ENCODE data around the gene CLCA2.
A peak's percentile ranks its signal among the peaks of the same experiment; 100 is the strongest.

The CLCA2 gene

GRCh38 chr1:86429122-86429725 is 5.3 kb downstream of the CLCA2 start:
- H3K4me3 ChIP-seq (ENCODE audit: low read length), result no peak overlapping the region
- DNase-seq (ENCODE audit: low read depth), result no peak
- TF ChIP-seq CTCF (conservative IDR thresholded peaks at IDR 0.05; ENCODE audit: low read depth, low read length), result no peak

DNA sequence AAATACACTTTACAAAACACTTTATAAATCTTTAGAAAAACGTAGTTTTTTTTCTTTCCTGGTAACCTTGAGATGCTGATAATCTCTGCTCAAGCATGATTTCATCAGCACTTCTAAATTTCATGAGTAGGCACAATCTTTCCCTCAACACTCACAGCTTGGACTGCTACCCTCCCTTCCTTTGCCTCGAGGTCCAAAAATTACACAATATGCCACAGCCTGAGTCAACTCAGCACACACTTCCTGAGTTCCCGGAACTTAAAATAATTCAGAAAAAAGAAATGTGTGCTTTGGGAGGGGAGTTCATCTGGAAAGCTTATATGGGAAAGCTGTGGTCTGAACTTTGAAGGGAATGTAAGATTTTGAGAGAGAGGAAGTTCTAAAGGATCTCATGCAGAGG is 5.9 kb downstream of the CLCA2 start:
- peak; percentile 75 for DNase-seq (ENCODE audit: low read depth)

GRCh38 chr1:86430376-86430775 is 6.4 kb downstream of the CLCA2 start:
- no peak for DNase-seq (ENCODE audit: low read depth)
- no peak for TF ChIP-seq CTCF (conservative IDR thresholded peaks at IDR 0.05; ENCODE audit: low read depth, low read length)
- H3K4me3 ChIP-seq (ENCODE audit: low read length), result no peak overlapping the region

More for the DNA sequence above, 5.9 kb downstream of the CLCA2 start:
- TF ChIP-seq CTCF (conservative IDR thresholded peaks at IDR 0.05; ENCODE audit: low read depth, low read length), result no peak
- H3K4me3 ChIP-seq (ENCODE audit: low read length), result no peak overlapping the region

- no peak for DNase-seq (ENCODE audit: low read depth)
- no peak for TF ChIP-seq CTCF (conservative IDR thresholded peaks at IDR 0.05; ENCODE audit: low read depth, low read length)
- no peak overlapping the region for H3K4me3 ChIP-seq (ENCODE audit: low read length)
These were observed 10.1 kb downstream of the CLCA2 start for GRCh38 chr1:86434059-86434458.

- no peak overlapping the region for H3K4me3 ChIP-seq (ENCODE audit: low read length)
- no peak for DNase-seq (ENCODE audit: low read depth)
- TF ChIP-seq CTCF (conservative IDR thresholded peaks at IDR 0.05; ENCODE audit: low read depth, low read length), result no peak
These were observed 11.4 kb downstream of the CLCA2 start for GRCh38 chr1:86435327-86435726.

GRCh38 chr1:86436041-86436440 is 12.1 kb downstream of the CLCA2 start:
- TF ChIP-seq CTCF (conservative IDR thresholded peaks at IDR 0.05; ENCODE audit: low read depth, low read length), result no peak
- no peak overlapping the region for H3K4me3 ChIP-seq (ENCODE audit: low read length)
- no peak for DNase-seq (ENCODE audit: low read depth)

- no peak for DNase-seq (ENCODE audit: low read depth)
- H3K4me3 ChIP-seq (ENCODE audit: low read length), result no peak overlapping the region
- no peak for TF ChIP-seq CTCF (conservative IDR thresholded peaks at IDR 0.05; ENCODE audit: low read depth, low read length)
These were observed 17.6 kb downstream of the CLCA2 start for GRCh38 chr1:86441581-86441980.
